ENCODE measurements around the gene THPO. TPM values are rescaled to one million over a fixed set of nuclear protein-coding genes. Genes with fewer than 3 reads are reported as not detected.

The THPO gene
- total RNA-seq, 6 donors from 2014 or later: 0.14 to 0.84 TPM; not detected in 4

- no peaks in the 10 kb centered on the region for H3K9me3 ChIP-seq
- peaks cover 9 to 26% (median 16%) of the 10 kb centered on the region in 4 donors for H3K4me1 ChIP-seq
- WGBS, 2 donors: 79 to 82% methylated on average over 12 of the region's 12 CpGs
- no peak for DNase-seq
- no peak overlapping the region for H3K27ac ChIP-seq
- H3K4me3 ChIP-seq: no peak overlapping the region
- ATAC-seq (ENCODE audit: low FRiP score in 2 of 2): no peak
- TF ChIP-seq CTCF (IDR thresholded peaks at IDR 0.05) (no peak), POLR2AphosphoS5 (IDR thresholded peaks at IDR 0.05) (no peak)
- peaks cover 0 to 14% (median 9%) of the 10 kb centered on the region in 4 donors for H3K27me3 ChIP-seq
- H3K36me3 ChIP-seq: no peaks in the 10 kb centered on the region
These were observed 2.1 kb downstream of the THPO start for GRCh38 chr3:184375747-184376461.

GRCh38 chr3:184373422-184373821, 4.6 kb downstream of the THPO start:
- H3K4me3 ChIP-seq: no peak overlapping the region
- H3K27ac ChIP-seq: no peak overlapping the region
- peaks cover 8 to 16% (median 10%) of the 10 kb centered on the region in 4 donors for H3K4me1 ChIP-seq
- DNase-seq: no peak
- no peaks in the 10 kb centered on the region for H3K9me3 ChIP-seq
- H3K27me3 ChIP-seq: no peaks in the 10 kb centered on the region
- peaks cover 0 to 13% (median 4%) of the 10 kb centered on the region in 4 donors for H3K36me3 ChIP-seq
- no peak for TF ChIP-seq POLR2AphosphoS5 (IDR thresholded peaks at IDR 0.05)
- TF ChIP-seq CTCF (IDR thresholded peaks at IDR 0.05): no peak
- TF ChIP-seq EP300 (IDR thresholded peaks at IDR 0.05): no peak
- TF ChIP-seq POLR2A (IDR thresholded peaks at IDR 0.05): no peak
- ATAC-seq (ENCODE audit: low FRiP score in 2 of 2): peak in 1 of 2 donors; percentile 88
- WGBS, 2 donors: 76 to 82% methylated on average over 5 to 6 of the region's 6 CpGs

- H3K4me3 ChIP-seq: no peak overlapping the region
- DNase-seq (no peak), ATAC-seq (ENCODE audit: low FRiP score in 2 of 2) (no peak)
- peaks cover 8 to 14% (median 11%) of the 10 kb centered on the region in 4 donors for H3K4me1 ChIP-seq
- H3K27me3 ChIP-seq: no peaks in the 10 kb centered on the region
- H3K27ac ChIP-seq: no peak overlapping the region
- H3K36me3 ChIP-seq: peaks cover 0 to 18% (median 9%) of the 10 kb centered on the region in 4 donors
- 78 to 84% methylated on average over 5 of the region's 5 CpGs for WGBS, 2 donors
- no peaks in the 10 kb centered on the region for H3K9me3 ChIP-seq
- TF ChIP-seq CTCF (IDR thresholded peaks at IDR 0.05): no peak
- TF ChIP-seq POLR2A (IDR thresholded peaks at IDR 0.05): no peak
- TF ChIP-seq EP300 (IDR thresholded peaks at IDR 0.05): no peak
- no peak for TF ChIP-seq POLR2AphosphoS5 (IDR thresholded peaks at IDR 0.05)
These were observed 5.1 kb downstream of the THPO start for GRCh38 chr3:184372911-184373310.

GRCh38 chr3:184372296-184372821, 5.6 kb downstream of the THPO start:
- 73 to 75% methylated on average over 8 of the region's 8 CpGs for WGBS, 2 donors
- no peaks in the 10 kb centered on the region for H3K27me3 ChIP-seq
- H3K27ac ChIP-seq: no peak overlapping the region
- H3K4me1 ChIP-seq: peaks cover 8 to 14% (median 9%) of the 10 kb centered on the region in 4 donors
- no peak for DNase-seq
- H3K36me3 ChIP-seq: peaks cover 0 to 24% (median 12%) of the 10 kb centered on the region in 4 donors
- no peak overlapping the region for H3K4me3 ChIP-seq
- TF ChIP-seq POLR2A (IDR thresholded peaks at IDR 0.05): no peak
- no peak for TF ChIP-seq CTCF (IDR thresholded peaks at IDR 0.05)
- TF ChIP-seq POLR2AphosphoS5 (IDR thresholded peaks at IDR 0.05): no peak
- no peak for TF ChIP-seq EP300 (IDR thresholded peaks at IDR 0.05)
- no peaks in the 10 kb centered on the region for H3K9me3 ChIP-seq
- no peak for ATAC-seq (ENCODE audit: low FRiP score in 2 of 2)

All from upper lobe of left lung (tissue), 6 donors.